Liver (tissue), 3 donors: ENCODE measurements around the gene CHAMP1.

Source experiments
- ATF3 ChIP-seq: IDR thresholded peaks from 2 replicates; pipeline ENCODE4 v1.6.1; 2016; ENCODE audit warnings: antibody characterized with exemption
- FOXA1 ChIP-seq: IDR thresholded peaks from 2 replicates; pipeline ENCODE4 v1.6.1; 2016; ENCODE audit warnings: antibody characterized with exemption
- FOXA2 ChIP-seq: IDR thresholded peaks from 2 replicates; pipeline ENCODE4 v1.6.1; 2016; ENCODE audit warnings: antibody characterized with exemption
- GABPA ChIP-seq, 2 donors: IDR thresholded peaks in 1 of 2; conservative IDR thresholded peaks in 1 of 2; 2 replicates each; pipeline ENCODE4 v1.6.1; 2016; ENCODE audit warnings: antibody characterized with exemption in 2 of 2, mild to moderate bottlenecking in 1 of 2, moderate library complexity in 1 of 2
- HNF4G ChIP-seq: IDR thresholded peaks from 2 replicates; pipeline ENCODE4 v1.6.1; 2016; ENCODE audit warnings: antibody characterized with exemption
- JUND ChIP-seq, 2 donors: IDR thresholded peaks; 2 replicates each; pipeline ENCODE4 v1.6.1; 2016; ENCODE audit warnings: antibody characterized with exemption in 2 of 2
- RAD21 ChIP-seq, 2 donors: IDR thresholded peaks; 2 replicates each; pipeline ENCODE4 v1.6.1; 2016; ENCODE audit warnings: antibody characterized with exemption in 2 of 2, mild to moderate bottlenecking in 2 of 2
- SP1 ChIP-seq: IDR thresholded peaks from 2 replicates; pipeline ENCODE4 v1.6.1; 2018; ENCODE audit warnings: antibody characterized with exemption, mild to moderate bottlenecking
- TAF1 ChIP-seq: conservative IDR thresholded peaks from 2 replicates; pipeline ENCODE4 v1.6.1; 2016; ENCODE audit warnings: antibody characterized with exemption, mild to moderate bottlenecking
- YY1 ChIP-seq: IDR thresholded peaks from 2 replicates; pipeline ENCODE4 v1.6.1; 2016; ENCODE audit warnings: antibody characterized with exemption, mild to moderate bottlenecking
- ZBTB33 ChIP-seq: IDR thresholded peaks from 2 replicates; pipeline ENCODE4 v1.6.1; 2016; ENCODE audit warnings: antibody characterized with exemption
- TF ChIP-seq, protein P1 (sequence below): fragments of 150-350 bp; IDR thresholded peaks from 2 replicates; pipeline ENCODE4 v1.5.1; 2017; ENCODE audit warnings: improper control_type of control experiment, low read depth, low read length; ENCODE audit not compliant: missing input control
- TF ChIP-seq, protein P2 (sequence below): IDR thresholded peaks from 2 replicates; pipeline ENCODE4 v1.6.1; 2016; ENCODE audit warnings: antibody characterized with exemption, mild to moderate bottlenecking
- donor health status: healthy.
- donor health status: healthy.

GRCh38 chr13:114296902-114297301, 17.4 kb upstream of the CHAMP1 start:
- TF ChIP-seq, protein P1, sequence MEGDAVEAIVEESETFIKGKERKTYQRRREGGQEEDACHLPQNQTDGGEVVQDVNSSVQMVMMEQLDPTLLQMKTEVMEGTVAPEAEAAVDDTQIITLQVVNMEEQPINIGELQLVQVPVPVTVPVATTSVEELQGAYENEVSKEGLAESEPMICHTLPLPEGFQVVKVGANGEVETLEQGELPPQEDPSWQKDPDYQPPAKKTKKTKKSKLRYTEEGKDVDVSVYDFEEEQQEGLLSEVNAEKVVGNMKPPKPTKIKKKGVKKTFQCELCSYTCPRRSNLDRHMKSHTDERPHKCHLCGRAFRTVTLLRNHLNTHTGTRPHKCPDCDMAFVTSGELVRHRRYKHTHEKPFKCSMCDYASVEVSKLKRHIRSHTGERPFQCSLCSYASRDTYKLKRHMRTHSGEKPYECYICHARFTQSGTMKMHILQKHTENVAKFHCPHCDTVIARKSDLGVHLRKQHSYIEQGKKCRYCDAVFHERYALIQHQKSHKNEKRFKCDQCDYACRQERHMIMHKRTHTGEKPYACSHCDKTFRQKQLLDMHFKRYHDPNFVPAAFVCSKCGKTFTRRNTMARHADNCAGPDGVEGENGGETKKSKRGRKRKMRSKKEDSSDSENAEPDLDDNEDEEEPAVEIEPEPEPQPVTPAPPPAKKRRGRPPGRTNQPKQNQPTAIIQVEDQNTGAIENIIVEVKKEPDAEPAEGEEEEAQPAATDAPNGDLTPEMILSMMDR = no peak
- no peak for TF ChIP-seq TAF1
- TF ChIP-seq HNF4G = no peak
- TF ChIP-seq SP1 = no peak
- no peak for TF ChIP-seq ATF3
- TF ChIP-seq, protein P2, sequence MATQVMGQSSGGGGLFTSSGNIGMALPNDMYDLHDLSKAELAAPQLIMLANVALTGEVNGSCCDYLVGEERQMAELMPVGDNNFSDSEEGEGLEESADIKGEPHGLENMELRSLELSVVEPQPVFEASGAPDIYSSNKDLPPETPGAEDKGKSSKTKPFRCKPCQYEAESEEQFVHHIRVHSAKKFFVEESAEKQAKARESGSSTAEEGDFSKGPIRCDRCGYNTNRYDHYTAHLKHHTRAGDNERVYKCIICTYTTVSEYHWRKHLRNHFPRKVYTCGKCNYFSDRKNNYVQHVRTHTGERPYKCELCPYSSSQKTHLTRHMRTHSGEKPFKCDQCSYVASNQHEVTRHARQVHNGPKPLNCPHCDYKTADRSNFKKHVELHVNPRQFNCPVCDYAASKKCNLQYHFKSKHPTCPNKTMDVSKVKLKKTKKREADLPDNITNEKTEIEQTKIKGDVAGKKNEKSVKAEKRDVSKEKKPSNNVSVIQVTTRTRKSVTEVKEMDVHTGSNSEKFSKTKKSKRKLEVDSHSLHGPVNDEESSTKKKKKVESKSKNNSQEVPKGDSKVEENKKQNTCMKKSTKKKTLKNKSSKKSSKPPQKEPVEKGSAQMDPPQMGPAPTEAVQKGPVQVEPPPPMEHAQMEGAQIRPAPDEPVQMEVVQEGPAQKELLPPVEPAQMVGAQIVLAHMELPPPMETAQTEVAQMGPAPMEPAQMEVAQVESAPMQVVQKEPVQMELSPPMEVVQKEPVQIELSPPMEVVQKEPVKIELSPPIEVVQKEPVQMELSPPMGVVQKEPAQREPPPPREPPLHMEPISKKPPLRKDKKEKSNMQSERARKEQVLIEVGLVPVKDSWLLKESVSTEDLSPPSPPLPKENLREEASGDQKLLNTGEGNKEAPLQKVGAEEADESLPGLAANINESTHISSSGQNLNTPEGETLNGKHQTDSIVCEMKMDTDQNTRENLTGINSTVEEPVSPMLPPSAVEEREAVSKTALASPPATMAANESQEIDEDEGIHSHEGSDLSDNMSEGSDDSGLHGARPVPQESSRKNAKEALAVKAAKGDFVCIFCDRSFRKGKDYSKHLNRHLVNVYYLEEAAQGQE = no peak
- no peak for TF ChIP-seq ZBTB33
- no peak for TF ChIP-seq GABPA (IDR thresholded peaks at IDR 0.05 in 1 of 2, conservative IDR thresholded peaks at IDR 0.05 in 1 of 2)
- TF ChIP-seq RAD21 (IDR thresholded peaks at IDR 0.05) = no peak
- TF ChIP-seq YY1 = no peak
- TF ChIP-seq FOXA1 = no peak
- no peak for TF ChIP-seq FOXA2
- no peak for TF ChIP-seq JUND (IDR thresholded peaks at IDR 0.05)
